Keratinocyte (primary cell): ENCODE measurements around the gene NRSN2.

Source experiments
- EZH2 ChIP-seq: IDR thresholded peaks from one replicate; pipeline ENCODE4 v1.6.1; 2012; ENCODE audit warnings: inconsistent platforms, mild to moderate bottlenecking, low read length, moderate library complexity
- TF ChIP-seq, protein P1 (sequence below), 3 experiments: IDR thresholded peaks in 1 of 3; conservative IDR thresholded peaks in 1 of 3; optimal IDR thresholded peaks in 1 of 3; 2 replicates in 2 of 3; 3 replicates in 1 of 3; pipeline versions ENCODE3 to v1.5.1; 2011; ENCODE audit warnings: low read length in 3 of 3, mild to moderate bottlenecking in 3 of 3, moderate library complexity in 2 of 3, control low read depth in 1 of 3, inconsistent platforms in 1 of 3; ENCODE audit not compliant: insufficient read depth in 2 of 3; ENCODE audit errors: extremely low read depth in 1 of 3

DNA sequence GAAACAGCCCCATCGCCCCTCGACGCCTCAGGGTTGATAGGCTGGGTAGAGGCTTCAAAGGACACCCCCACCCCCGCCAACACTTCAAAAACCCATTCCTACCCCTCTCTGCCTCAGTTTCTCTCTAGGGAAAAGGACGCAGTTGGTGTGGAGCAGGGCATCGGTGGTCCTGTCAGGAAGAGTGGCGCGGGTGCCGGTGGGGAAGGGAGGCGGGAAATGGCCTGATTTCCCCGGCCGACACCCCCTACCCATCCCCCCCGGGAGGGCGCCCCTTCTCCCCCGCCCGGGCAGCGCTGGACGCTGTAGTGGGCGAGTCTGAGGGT, 367 bp downstream of the NRSN2 start:
- TF ChIP-seq, protein P1, sequence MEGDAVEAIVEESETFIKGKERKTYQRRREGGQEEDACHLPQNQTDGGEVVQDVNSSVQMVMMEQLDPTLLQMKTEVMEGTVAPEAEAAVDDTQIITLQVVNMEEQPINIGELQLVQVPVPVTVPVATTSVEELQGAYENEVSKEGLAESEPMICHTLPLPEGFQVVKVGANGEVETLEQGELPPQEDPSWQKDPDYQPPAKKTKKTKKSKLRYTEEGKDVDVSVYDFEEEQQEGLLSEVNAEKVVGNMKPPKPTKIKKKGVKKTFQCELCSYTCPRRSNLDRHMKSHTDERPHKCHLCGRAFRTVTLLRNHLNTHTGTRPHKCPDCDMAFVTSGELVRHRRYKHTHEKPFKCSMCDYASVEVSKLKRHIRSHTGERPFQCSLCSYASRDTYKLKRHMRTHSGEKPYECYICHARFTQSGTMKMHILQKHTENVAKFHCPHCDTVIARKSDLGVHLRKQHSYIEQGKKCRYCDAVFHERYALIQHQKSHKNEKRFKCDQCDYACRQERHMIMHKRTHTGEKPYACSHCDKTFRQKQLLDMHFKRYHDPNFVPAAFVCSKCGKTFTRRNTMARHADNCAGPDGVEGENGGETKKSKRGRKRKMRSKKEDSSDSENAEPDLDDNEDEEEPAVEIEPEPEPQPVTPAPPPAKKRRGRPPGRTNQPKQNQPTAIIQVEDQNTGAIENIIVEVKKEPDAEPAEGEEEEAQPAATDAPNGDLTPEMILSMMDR (optimal IDR thresholded peaks at IDR 0.05 in 1 of 3, IDR thresholded peaks at IDR 0.05 in 1 of 3, conservative IDR thresholded peaks at IDR 0.05 in 1 of 3; ENCODE audit: extremely low read depth in 1 of 3, insufficient read depth in 2 of 3, low read length in 3 of 3), result no peak
- TF ChIP-seq EZH2, result no peak
